SK-N-SH treated with all-trans-retinoic acid at 6 μM for 48 hours (cell line): ENCODE measurements around the gene TMED8.

Experiments
- ATAC-seq: fragments of 200-7000 bp; cut with Tn5 transposase; 3 replicates; pipeline ENCODE4 v1.9.1; 2020; ENCODE audit warnings: mild to moderate bottlenecking, moderate library complexity
- BACH2 ChIP-seq: fragments of 250-450 bp; sonication (Bioruptor Pico); IDR thresholded peaks from 2 replicates; pipeline ENCODE4 v1.9.0; 2021; ENCODE audit warnings: mild to moderate bottlenecking, borderline replicate concordance
- CSDC2 ChIP-seq: fragments of 250-450 bp; sonication (Bioruptor Pico); IDR thresholded peaks from 2 replicates; pipeline ENCODE4 v1.5.0; 2020; ENCODE audit warnings: mild to moderate bottlenecking, moderate library complexity
- ESRRG ChIP-seq: fragments of 250-450 bp; sonication (Bioruptor Pico); IDR thresholded peaks from 2 replicates; pipeline ENCODE4 v1.6.1; 2021; ENCODE audit warnings: mild to moderate bottlenecking
- GLIS3 ChIP-seq: fragments of 250-450 bp; sonication (Bioruptor Pico); IDR thresholded peaks from 2 replicates; pipeline ENCODE4 v1.5.0; 2020; ENCODE audit warnings: mild to moderate bottlenecking, moderate library complexity
- ISL1 ChIP-seq: fragments of 250-450 bp; sonication (Bioruptor Pico); IDR thresholded peaks from 2 replicates; pipeline ENCODE4 v2.1.2; 2022; ENCODE audit warnings: mild to moderate bottlenecking, moderate library complexity
- OSR1 ChIP-seq: fragments of 250-450 bp; sonication (Bioruptor Pico); IDR thresholded peaks from 2 replicates; pipeline ENCODE4 v1.8.0; 2022; ENCODE audit warnings: moderate library complexity, mild to moderate bottlenecking, inconsistent platforms
- PPARA ChIP-seq: fragments of 250-450 bp; sonication (Bioruptor Pico); IDR thresholded peaks from 2 replicates; pipeline ENCODE4 v1.5.0; 2020; ENCODE audit warnings: mild to moderate bottlenecking, borderline replicate concordance
- RARB ChIP-seq: fragments of 250-450 bp; sonication (Bioruptor Pico); IDR thresholded peaks from 2 replicates; pipeline ENCODE4 v1.8.0; 2021; ENCODE audit warnings: mild to moderate bottlenecking, moderate library complexity
- SNAI2 ChIP-seq: fragments of 250-450 bp; sonication (Bioruptor Pico); IDR thresholded peaks from 2 replicates; pipeline ENCODE4 v1.5.0; 2020; ENCODE audit warnings: mild to moderate bottlenecking, moderate library complexity
- TCF4 ChIP-seq: fragments of 250-450 bp; sonication (Bioruptor Pico); IDR thresholded peaks from 2 replicates; pipeline ENCODE4 v1.8.0; 2021; ENCODE audit warnings: mild to moderate bottlenecking, moderate library complexity, borderline replicate concordance
- TOX ChIP-seq: fragments of 250-450 bp; sonication (Bioruptor Pico); IDR thresholded peaks from 2 replicates; pipeline ENCODE4 v1.8.0; 2021; ENCODE audit warnings: mild to moderate bottlenecking, moderate library complexity, borderline replicate concordance
- ZC3H10 ChIP-seq: fragments of 250-450 bp; sonication (Bioruptor Pico); IDR thresholded peaks from 2 replicates; pipeline ENCODE4 v1.5.1; 2021; ENCODE audit warnings: mild to moderate bottlenecking, moderate library complexity
- ZFP3 ChIP-seq: fragments of 250-450 bp; sonication (Bioruptor Pico); IDR thresholded peaks from 2 replicates; pipeline ENCODE4 v1.5.0; 2020; ENCODE audit warnings: mild to moderate bottlenecking, moderate library complexity
- ZFP30 ChIP-seq: fragments of 450-650 bp; formaldehyde crosslinking; IDR thresholded peaks from 2 replicates; pipeline ENCODE4 v1.5.0; 2022; ENCODE audit warnings: mild to moderate bottlenecking, moderate library complexity
- ZNF565 ChIP-seq: fragments of 450-650 bp; formaldehyde crosslinking; conservative IDR thresholded peaks from 2 replicates; pipeline ENCODE4 v1.5.0; 2020; ENCODE audit warnings: low read depth, mild to moderate bottlenecking, moderate library complexity
- ZNF70 ChIP-seq: fragments of 450-650 bp; formaldehyde crosslinking; IDR thresholded peaks from 2 replicates; pipeline ENCODE4 v1.5.0; 2020; ENCODE audit warnings: mild to moderate bottlenecking, moderate library complexity
- ZNF8 ChIP-seq: fragments of 450-650 bp; formaldehyde crosslinking; IDR thresholded peaks from 2 replicates; pipeline ENCODE4 v1.5.0; 2020; ENCODE audit warnings: mild to moderate bottlenecking, moderate library complexity
- TF ChIP-seq, protein P1 (sequence below): fragments of 250-450 bp; sonication (Bioruptor Pico); IDR thresholded peaks from 2 replicates; pipeline ENCODE4 v1.8.0; 2020; ENCODE audit warnings: mild to moderate bottlenecking, moderate library complexity, borderline replicate concordance
- TF ChIP-seq, protein P2 (sequence below): fragments of 250-450 bp; sonication (Bioruptor Pico); IDR thresholded peaks from 2 replicates; pipeline ENCODE4 v1.5.0; 2020; ENCODE audit warnings: mild to moderate bottlenecking, moderate library complexity
- TF ChIP-seq, protein P3 (sequence below): fragments of 250-450 bp; sonication (Bioruptor Pico); IDR thresholded peaks from 2 replicates; pipeline ENCODE4 v1.5.1; 2020; ENCODE audit warnings: low read depth, mild to moderate bottlenecking, moderate library complexity
- TF ChIP-seq, protein P4 (sequence below): fragments of 250-450 bp; sonication (Bioruptor Pico); IDR thresholded peaks from 2 replicates; pipeline ENCODE4 v1.5.1; 2021; ENCODE audit warnings: mild to moderate bottlenecking, moderate library complexity
- TF ChIP-seq, protein P5 (sequence below): fragments of 250-450 bp; sonication (Bioruptor Pico); IDR thresholded peaks from 2 replicates; pipeline ENCODE4 v1.8.0; 2021; ENCODE audit warnings: low read depth, mild to moderate bottlenecking, moderate library complexity, borderline replicate concordance

Gene TMED8

DNA sequence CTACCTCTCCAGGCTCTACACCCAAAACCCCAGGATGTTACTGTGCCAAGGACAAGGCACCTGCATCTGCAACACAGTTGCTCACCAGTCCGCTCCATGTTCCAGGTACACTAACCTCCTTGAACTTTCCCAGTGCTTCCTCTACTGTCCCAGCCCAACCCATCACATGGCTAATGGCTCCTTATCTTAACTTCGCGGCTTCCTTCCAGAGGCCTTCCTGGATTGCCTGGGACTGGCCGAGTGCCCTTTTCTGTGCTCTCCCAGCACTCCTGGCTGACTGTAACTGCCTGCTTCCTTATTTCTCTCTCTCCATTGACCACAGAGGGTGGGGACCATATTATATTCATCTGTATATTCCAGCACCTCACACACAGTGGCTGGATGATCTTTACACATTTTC, 77.1 kb downstream of the TMED8 start:
- ATAC-seq = no peak

DNA sequence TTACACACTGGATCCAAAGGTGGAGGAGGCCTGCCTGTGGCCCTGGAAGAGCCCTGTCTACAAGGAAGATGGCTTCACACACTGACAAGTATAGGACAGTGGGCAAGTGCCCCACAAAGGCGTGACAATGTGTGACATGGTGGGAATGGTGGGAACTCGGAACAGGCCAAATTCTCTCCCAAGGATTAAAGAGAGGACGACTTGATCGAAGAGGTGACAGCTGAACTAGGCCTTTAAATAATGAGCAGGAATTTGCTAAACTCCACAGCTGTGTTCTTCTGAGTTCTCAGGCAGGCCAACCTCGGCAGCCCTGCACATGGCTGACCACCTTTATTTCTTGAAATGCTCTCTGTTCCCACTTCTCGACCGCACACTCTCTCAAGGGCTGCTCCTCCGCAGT, 80.0 kb downstream of the TMED8 start:
- TF ChIP-seq ZFP30 = no peak
- TF ChIP-seq ESRRG (CRISPR knock-in tag) = no peak
- TF ChIP-seq OSR1 = no peak
- no peak for TF ChIP-seq ZC3H10 (CRISPR knock-in tag)
- TF ChIP-seq, protein P1, sequence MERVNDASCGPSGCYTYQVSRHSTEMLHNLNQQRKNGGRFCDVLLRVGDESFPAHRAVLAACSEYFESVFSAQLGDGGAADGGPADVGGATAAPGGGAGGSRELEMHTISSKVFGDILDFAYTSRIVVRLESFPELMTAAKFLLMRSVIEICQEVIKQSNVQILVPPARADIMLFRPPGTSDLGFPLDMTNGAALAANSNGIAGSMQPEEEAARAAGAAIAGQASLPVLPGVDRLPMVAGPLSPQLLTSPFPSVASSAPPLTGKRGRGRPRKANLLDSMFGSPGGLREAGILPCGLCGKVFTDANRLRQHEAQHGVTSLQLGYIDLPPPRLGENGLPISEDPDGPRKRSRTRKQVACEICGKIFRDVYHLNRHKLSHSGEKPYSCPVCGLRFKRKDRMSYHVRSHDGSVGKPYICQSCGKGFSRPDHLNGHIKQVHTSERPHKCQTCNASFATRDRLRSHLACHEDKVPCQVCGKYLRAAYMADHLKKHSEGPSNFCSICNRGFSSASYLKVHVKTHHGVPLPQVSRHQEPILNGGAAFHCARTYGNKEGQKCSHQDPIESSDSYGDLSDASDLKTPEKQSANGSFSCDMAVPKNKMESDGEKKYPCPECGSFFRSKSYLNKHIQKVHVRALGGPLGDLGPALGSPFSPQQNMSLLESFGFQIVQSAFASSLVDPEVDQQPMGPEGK (CRISPR knock-in tag) = no peak

More for the DNA sequence above, 77.1 kb downstream of the TMED8 start:
- TF ChIP-seq ZNF565 (CRISPR knock-in tag) (no peak), SNAI2 (CRISPR knock-in tag) (no peak), ZC3H10 (CRISPR knock-in tag) (no peak)

DNA sequence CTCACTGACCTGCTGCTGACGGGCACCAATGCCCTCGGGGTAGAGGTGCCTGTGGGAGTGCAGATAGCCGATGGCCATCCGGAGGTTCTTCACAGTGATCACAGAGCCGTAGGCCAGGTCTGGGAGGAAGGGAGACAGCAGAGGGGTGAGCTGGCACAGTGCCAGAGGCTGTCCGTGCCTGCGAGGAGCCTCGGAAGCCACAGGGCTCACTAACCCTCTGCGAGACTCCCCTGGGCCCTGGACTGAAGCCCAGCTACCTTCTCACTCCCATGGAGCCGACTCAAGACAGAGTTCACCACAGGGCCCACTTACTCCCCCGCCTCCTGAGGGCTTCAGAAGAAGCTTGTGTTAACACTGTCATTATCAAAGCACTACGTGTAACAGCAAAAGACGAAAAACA, 80.7 kb downstream of the TMED8 start:
- ATAC-seq = no peak
- no peak for TF ChIP-seq BACH2 (CRISPR knock-in tag)
- TF ChIP-seq, protein P2, sequence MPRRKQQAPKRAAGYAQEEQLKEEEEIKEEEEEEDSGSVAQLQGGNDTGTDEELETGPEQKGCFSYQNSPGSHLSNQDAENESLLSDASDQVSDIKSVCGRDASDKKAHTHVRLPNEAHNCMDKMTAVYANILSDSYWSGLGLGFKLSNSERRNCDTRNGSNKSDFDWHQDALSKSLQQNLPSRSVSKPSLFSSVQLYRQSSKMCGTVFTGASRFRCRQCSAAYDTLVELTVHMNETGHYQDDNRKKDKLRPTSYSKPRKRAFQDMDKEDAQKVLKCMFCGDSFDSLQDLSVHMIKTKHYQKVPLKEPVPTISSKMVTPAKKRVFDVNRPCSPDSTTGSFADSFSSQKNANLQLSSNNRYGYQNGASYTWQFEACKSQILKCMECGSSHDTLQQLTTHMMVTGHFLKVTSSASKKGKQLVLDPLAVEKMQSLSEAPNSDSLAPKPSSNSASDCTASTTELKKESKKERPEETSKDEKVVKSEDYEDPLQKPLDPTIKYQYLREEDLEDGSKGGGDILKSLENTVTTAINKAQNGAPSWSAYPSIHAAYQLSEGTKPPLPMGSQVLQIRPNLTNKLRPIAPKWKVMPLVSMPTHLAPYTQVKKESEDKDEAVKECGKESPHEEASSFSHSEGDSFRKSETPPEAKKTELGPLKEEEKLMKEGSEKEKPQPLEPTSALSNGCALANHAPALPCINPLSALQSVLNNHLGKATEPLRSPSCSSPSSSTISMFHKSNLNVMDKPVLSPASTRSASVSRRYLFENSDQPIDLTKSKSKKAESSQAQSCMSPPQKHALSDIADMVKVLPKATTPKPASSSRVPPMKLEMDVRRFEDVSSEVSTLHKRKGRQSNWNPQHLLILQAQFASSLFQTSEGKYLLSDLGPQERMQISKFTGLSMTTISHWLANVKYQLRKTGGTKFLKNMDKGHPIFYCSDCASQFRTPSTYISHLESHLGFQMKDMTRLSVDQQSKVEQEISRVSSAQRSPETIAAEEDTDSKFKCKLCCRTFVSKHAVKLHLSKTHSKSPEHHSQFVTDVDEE (CRISPR knock-in tag) = no peak
- no peak for TF ChIP-seq ZFP3 (CRISPR knock-in tag)
- TF ChIP-seq ZC3H10 (CRISPR knock-in tag) = no peak
- no peak for TF ChIP-seq PPARA
- no peak for TF ChIP-seq GLIS3 (CRISPR knock-in tag)
- TF ChIP-seq, protein P3, sequence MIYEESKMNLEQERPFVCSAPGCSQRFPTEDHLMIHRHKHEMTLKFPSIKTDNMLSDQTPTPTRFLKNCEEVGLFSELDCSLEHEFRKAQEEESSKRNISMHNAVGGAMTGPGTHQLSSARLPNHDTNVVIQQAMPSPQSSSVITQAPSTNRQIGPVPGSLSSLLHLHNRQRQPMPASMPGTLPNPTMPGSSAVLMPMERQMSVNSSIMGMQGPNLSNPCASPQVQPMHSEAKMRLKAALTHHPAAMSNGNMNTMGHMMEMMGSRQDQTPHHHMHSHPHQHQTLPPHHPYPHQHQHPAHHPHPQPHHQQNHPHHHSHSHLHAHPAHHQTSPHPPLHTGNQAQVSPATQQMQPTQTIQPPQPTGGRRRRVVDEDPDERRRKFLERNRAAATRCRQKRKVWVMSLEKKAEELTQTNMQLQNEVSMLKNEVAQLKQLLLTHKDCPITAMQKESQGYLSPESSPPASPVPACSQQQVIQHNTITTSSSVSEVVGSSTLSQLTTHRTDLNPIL (CRISPR knock-in tag) = no peak
- TF ChIP-seq ZNF8 = no peak
- no peak for TF ChIP-seq ZNF565 (CRISPR knock-in tag)

More for the DNA sequence above, 80.0 kb downstream of the TMED8 start:
- no peak for ATAC-seq

DNA sequence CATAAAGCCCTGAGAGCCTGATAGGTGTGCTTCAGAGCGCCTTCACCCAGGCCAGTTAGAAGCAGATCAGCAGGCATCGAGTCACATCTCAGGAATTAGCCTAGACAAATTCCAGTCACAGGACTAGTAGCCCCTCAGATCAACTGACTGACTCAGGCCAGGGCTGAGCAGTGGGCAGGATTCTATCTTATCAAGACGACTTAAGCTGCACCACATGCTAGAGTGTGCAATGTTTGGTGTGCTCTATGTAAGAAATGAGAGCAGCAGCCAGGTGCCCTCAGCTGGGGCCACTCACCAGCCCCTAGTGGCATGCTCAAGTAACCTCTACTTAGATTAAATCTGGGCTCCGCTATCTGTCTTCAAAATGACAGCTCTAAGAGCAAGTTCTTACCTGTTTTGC, 86.2 kb downstream of the TMED8 start:
- TF ChIP-seq GLIS3 (CRISPR knock-in tag) (no peak), OSR1 (no peak), ZNF70 (CRISPR knock-in tag) (no peak), RARB (CRISPR knock-in tag) (no peak)
- TF ChIP-seq, protein P2 (CRISPR knock-in tag) = no peak
- TF ChIP-seq, protein P4, sequence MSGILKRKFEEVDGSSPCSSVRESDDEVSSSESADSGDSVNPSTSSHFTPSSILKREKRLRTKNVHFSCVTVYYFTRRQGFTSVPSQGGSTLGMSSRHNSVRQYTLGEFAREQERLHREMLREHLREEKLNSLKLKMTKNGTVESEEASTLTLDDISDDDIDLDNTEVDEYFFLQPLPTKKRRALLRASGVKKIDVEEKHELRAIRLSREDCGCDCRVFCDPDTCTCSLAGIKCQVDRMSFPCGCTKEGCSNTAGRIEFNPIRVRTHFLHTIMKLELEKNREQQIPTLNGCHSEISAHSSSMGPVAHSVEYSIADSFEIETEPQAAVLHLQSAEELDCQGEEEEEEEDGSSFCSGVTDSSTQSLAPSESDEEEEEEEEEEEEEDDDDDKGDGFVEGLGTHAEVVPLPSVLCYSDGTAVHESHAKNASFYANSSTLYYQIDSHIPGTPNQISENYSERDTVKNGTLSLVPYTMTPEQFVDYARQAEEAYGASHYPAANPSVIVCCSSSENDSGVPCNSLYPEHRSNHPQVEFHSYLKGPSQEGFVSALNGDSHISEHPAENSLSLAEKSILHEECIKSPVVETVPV (CRISPR knock-in tag) = no peak
- ATAC-seq = peak; percentile 57

DNA sequence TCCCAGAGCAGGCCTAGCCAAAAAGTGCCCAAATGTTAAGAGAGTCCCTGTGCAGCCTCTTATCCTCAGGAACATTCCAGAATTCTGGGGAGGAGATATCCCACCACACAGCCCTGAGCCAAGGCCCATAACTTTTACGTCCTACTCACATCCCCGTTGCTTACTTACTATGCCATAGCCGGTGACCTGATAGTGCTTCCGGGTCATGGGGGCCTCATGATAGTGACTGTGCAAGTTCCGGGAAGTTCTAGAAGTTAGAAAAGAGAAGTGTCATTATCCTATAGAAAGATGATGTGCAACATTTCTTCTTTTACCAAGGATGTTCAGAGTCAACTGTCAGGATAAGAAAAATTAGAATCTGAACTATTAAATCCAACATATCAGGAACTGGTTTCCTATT, 90.3 kb downstream of the TMED8 start:
- no peak for ATAC-seq
- no peak for TF ChIP-seq ISL1 (CRISPR knock-in tag)
- no peak for TF ChIP-seq RARB (CRISPR knock-in tag)
- TF ChIP-seq, protein P3 (CRISPR knock-in tag) = no peak
- TF ChIP-seq GLIS3 (CRISPR knock-in tag) = no peak
- TF ChIP-seq SNAI2 (CRISPR knock-in tag) = no peak
- TF ChIP-seq, protein P5, sequence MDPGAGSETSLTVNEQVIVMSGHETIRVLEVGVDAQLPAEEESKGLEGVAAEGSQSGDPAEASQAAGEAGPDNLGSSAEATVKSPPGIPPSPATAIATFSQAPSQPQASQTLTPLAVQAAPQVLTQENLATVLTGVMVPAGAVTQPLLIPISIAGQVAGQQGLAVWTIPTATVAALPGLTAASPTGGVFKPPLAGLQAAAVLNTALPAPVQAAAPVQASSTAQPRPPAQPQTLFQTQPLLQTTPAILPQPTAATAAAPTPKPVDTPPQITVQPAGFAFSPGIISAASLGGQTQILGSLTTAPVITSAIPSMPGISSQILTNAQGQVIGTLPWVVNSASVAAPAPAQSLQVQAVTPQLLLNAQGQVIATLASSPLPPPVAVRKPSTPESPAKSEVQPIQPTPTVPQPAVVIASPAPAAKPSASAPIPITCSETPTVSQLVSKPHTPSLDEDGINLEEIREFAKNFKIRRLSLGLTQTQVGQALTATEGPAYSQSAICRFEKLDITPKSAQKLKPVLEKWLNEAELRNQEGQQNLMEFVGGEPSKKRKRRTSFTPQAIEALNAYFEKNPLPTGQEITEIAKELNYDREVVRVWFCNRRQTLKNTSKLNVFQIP = no peak
- no peak for TF ChIP-seq CSDC2 (CRISPR knock-in tag)
- TF ChIP-seq ESRRG (CRISPR knock-in tag) = no peak
- no peak for TF ChIP-seq ZNF8
- TF ChIP-seq BACH2 (CRISPR knock-in tag) = no peak
- no peak for TF ChIP-seq TCF4 (CRISPR knock-in tag)
- no peak for TF ChIP-seq TOX (CRISPR knock-in tag)
- TF ChIP-seq ZFP3 (CRISPR knock-in tag) = no peak
- no peak for TF ChIP-seq OSR1
